H54 (cell line): ENCODE results near the gene DHDH.

ENCODE experiments used
- DNase-seq: peaks from one replicate; pipeline ENCODE4 v3.0.0; 2011; ENCODE audit warnings: low spot score, mixed read lengths; ENCODE audit not compliant: insufficient read length
- FAIRE-seq: peaks from 3 replicates; lab custom pipeline; 2011; peaks lifted over from hg19 to GRCh38; lab: Jason Lieb, UNC
- POLR2A ChIP-seq: IDR thresholded peaks from 2 replicates; pipeline ENCODE4 v1.6.1; 2011; ENCODE audit warnings: low read depth, mild to moderate bottlenecking, low read length

DHDH gene

GRCh38 chr19:48947258-48947542 is 13.7 kb downstream of the DHDH start:
- no peak for TF ChIP-seq POLR2A
- no peak for FAIRE-seq
- DNase-seq = no peak

GRCh38 chr19:48950159-48950558 is 16.7 kb downstream of the DHDH start:
- FAIRE-seq (no peak), DNase-seq (no peak)
- no peak for TF ChIP-seq POLR2A

- TF ChIP-seq POLR2A = no peak
- no peak for DNase-seq
- no peak for FAIRE-seq
These were observed 17.5 kb downstream of the DHDH start for GRCh38 chr19:48950830-48951519.

- no peak for FAIRE-seq
- no peak for TF ChIP-seq POLR2A
- DNase-seq = no peak
These were observed 19.6 kb downstream of the DHDH start for GRCh38 chr19:48953141-48953540.

GRCh38 chr19:48953990-48954594 is 20.6 kb downstream of the DHDH start:
- TF ChIP-seq POLR2A = no peak
- FAIRE-seq = no peak
- no peak for DNase-seq

GRCh38 chr19:48954595-48955307 is 21.3 kb downstream of the DHDH start, which contains the start of gene BAX:
Gene BAX (plus strand): TSS chr19:48954875. CDS start chr19:48954929, 54 bp downstream.
- FAIRE-seq (peak; percentile 73), DNase-seq (peak; percentile 87)
- TF ChIP-seq POLR2A = peak; percentile 25; the same call in 1 of the 2 replicates

- no peak for DNase-seq
- no peak for TF ChIP-seq POLR2A
- FAIRE-seq = no peak
These were observed 21.9 kb downstream of the DHDH start for GRCh38 chr19:48955308-48955958.

GRCh38 chr19:48958006-48958405 is 24.5 kb downstream of the DHDH start:
- FAIRE-seq (no peak), DNase-seq (no peak)
- TF ChIP-seq POLR2A = no peak

- DNase-seq = no peak
- no peak for FAIRE-seq
- TF ChIP-seq POLR2A = no peak
These were observed 26.1 kb downstream of the DHDH start for GRCh38 chr19:48959341-48960239.

GRCh38 chr19:48961051-48961649 is 27.7 kb downstream of the DHDH start:
- FAIRE-seq (no peak), DNase-seq (no peak)
- no peak for TF ChIP-seq POLR2A

GRCh38 chr19:48961673-48962028 is 28.2 kb downstream of the DHDH start:
- no peak for DNase-seq
- no peak for FAIRE-seq
- no peak for TF ChIP-seq POLR2A

- no peak; the same call in 1 of the 2 replicates for TF ChIP-seq POLR2A
- peak; percentile 68 for DNase-seq
- peak; percentile 43 for FAIRE-seq
These were observed 28.7 kb downstream of the DHDH start for GRCh38 chr19:48962029-48962848.
